ENCODE data around the gene PIK3CA.

DNA sequence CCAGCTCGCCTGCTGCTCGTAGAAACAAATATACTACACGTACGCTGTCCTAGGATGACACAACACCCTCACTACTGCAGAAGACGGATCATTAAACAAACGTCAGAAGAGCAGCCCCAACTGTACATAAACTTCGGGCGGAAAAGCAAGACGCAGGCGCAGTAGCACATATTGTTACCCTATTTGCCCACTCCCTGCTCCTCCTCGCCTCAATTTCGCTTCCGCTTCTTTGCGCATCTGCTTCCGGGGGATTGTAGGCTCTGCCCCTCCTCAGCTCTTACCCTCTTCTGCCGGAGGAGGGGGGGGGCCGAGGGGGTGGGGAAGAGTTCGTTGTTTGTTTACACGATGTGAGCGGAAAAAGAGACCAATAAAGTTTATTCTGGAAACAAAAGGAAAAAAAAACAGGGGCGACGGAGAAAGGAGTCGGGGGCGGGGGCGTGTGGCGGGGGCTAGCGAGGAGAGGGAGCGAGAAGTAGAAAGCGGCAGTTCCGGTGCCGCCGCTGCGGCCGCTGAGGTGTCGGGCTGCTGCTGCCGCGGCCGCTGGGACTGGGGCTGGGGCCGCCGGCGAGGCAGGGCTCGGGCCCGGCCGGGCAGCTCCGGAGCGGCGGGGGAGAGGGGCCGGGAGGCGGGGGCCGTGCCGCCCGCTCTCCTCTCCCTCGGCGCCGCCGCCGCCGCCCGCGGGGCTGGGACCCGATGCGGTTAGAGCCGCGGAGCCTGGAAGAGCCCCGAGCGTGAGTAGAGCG, at the start of gene PIK3CA:
- no peak for TF ChIP-seq CTCF (IDR thresholded peaks at IDR 0.05 in 2 of 3, conservative IDR thresholded peaks at IDR 0.05 in 1 of 3; ENCODE audit: control insufficient read depth in 2 of 3, extremely low read depth in 1 of 3, insufficient read depth in 1 of 3, low read depth in 3 of 3, low read length in 3 of 3)
- TF ChIP-seq POLR2A (IDR thresholded peaks at IDR 0.05; ENCODE audit: low read depth, low read length), result peak; percentile 76
- no peak for TF ChIP-seq RAD21 (IDR thresholded peaks at IDR 0.05; ENCODE audit: insufficient read depth, low read depth, low read length)

Data from GM12878 (cell line).